K562 (cell line): Measurements from ENCODE around the gene EYA3. TPM values are rescaled to one million over a fixed set of nuclear protein-coding genes. Genes with fewer than 3 reads are reported as not detected.
A peak's percentile ranks its signal among the peaks of the same experiment; 100 is the strongest.

ENCODE experiments used
- ATAC-seq: fragments of 200-7000 bp; cut with Tn5 transposase; 3 replicates; pipeline ENCODE4 v1.9.1; 2020; ENCODE audit warnings: moderate library complexity
- BruUV-seq: library from RNA; stranded (reverse); fragments of 400-500 nt; replicated peaks from 2 replicates; lab custom pipeline; 2021; lab: Mats Ljungman, UMichigan
- CTCF ChIA-PET: fragments of 300-600 bp; formaldehyde crosslinking; extraction: SDS; loops from one replicate; lab custom pipeline; 2021; ENCODE audit warnings: low intra/inter-chr PET ratio; lab: Yijun Ruan, JAX
- POLR2A ChIA-PET: fragments of 300-600, 350-650 bp; sonication (Branson Sonifier 250); formaldehyde crosslinking; extraction: SDS; loops from one replicate; lab custom pipeline; 2021; ENCODE audit warnings: antibody characterized with exemption, inconsistent platforms; lab: Yijun Ruan, JAX
- DNase-seq, 4 experiments: peaks; one replicate each; pipeline versions ENCODE4 v3.0.0 to v3.0.0-alpha.2; 2011 to 2018; ENCODE audit warnings: low spot score in 3 of 4, mixed read lengths in 3 of 4; ENCODE audit errors: extremely low read depth in 1 of 4
- FAIRE-seq: peaks from 2 replicates; lab custom pipeline; 2011; peaks lifted over from hg19 to GRCh38; lab: Jason Lieb, UNC
- H2AFZ ChIP-seq: 2 replicates; pipeline ENCODE4 v1.6.0; 2011; ENCODE audit warnings: low read depth, low read length, control low read depth, inconsistent platforms
- H3K27ac ChIP-seq: fragments of 200-600 bp; 3 replicates; pipeline ENCODE4 v1.8.0; 2011; ENCODE audit warnings: low read depth, mild to moderate bottlenecking, control low read depth, inconsistent platforms, low read length, moderate library complexity, mixed read lengths; ENCODE audit errors: extremely low read depth
- H3K27me3 ChIP-seq, 2 experiments: fragments of 300-600 bp in 1 of 2; 2 replicates in 1 of 2; 3 replicates in 1 of 2; pipeline versions ENCODE4 v1.6.0 to v1.8.0; 2011; ENCODE audit warnings: inconsistent platforms in 2 of 2, low read length in 2 of 2, mild to moderate bottlenecking in 1 of 2, mixed read lengths in 1 of 2, moderate library complexity in 1 of 2; ENCODE audit not compliant: control insufficient read depth in 2 of 2, insufficient read depth in 2 of 2
- H3K36me3 ChIP-seq: fragments of 300-600 bp; 3 replicates; pipeline ENCODE4 v1.8.0; 2011; ENCODE audit warnings: mild to moderate bottlenecking, low read length, inconsistent platforms; ENCODE audit not compliant: control insufficient read depth, insufficient read depth
- H3K4me1 ChIP-seq, 2 experiments: fragments of 200-600 bp in 1 of 2; replicated peaks in 1 of 2; 2 replicates in 1 of 2; 3 replicates in 1 of 2; pipeline versions ENCODE4 v1.5.1 to v1.8.0; 2011; ENCODE audit warnings: inconsistent platforms in 2 of 2, low read length in 2 of 2, mild to moderate bottlenecking in 1 of 2, mixed read lengths in 1 of 2, moderate library complexity in 1 of 2; ENCODE audit not compliant: control insufficient read depth in 2 of 2, insufficient read depth in 2 of 2
- H3K4me2 ChIP-seq: 2 replicates; pipeline ENCODE4 v1.6.1; 2011; ENCODE audit warnings: low read length, control low read depth, inconsistent platforms, mixed read lengths; ENCODE audit not compliant: insufficient read depth
- H3K4me3 ChIP-seq: fragments of 200-600 bp; sonication (generic), shearing (Covaris generic); 2 replicates; pipeline ENCODE4 v1.5.1; 2016; ENCODE audit warnings: control low read depth, inconsistent platforms
- H3K79me2 ChIP-seq: fragments of 200-600 bp; 3 replicates; pipeline ENCODE4 v1.8.0; 2011; ENCODE audit warnings: low read length, inconsistent platforms; ENCODE audit not compliant: control insufficient read depth, insufficient read depth
- H3K9ac ChIP-seq, 2 experiments: 2 replicates each; pipeline versions ENCODE4 v1.6.0 to v1.6.1; 2011; ENCODE audit warnings: low read depth in 2 of 2, low read length in 2 of 2, control low read depth in 1 of 2, inconsistent platforms in 1 of 2, mild to moderate bottlenecking in 1 of 2, mixed read lengths in 1 of 2; ENCODE audit not compliant: insufficient read depth in 1 of 2
- H3K9me1 ChIP-seq: one replicate; pipeline ENCODE4 v1.6.0; 2011; ENCODE audit warnings: inconsistent platforms, mild to moderate bottlenecking, low read length, moderate library complexity; ENCODE audit not compliant: control insufficient read depth, insufficient read depth
- H3K9me3 ChIP-seq: replicated peaks from 2 replicates; pipeline ENCODE4 v1.5.1; 2011; ENCODE audit warnings: low read depth, low read length, inconsistent platforms; ENCODE audit not compliant: control insufficient read depth, insufficient read depth
- H4K20me1 ChIP-seq: replicated peaks from 2 replicates; pipeline ENCODE4 v1.6.1; 2011; ENCODE audit warnings: low read length, inconsistent platforms, mixed read lengths; ENCODE audit not compliant: control insufficient read depth, insufficient read depth
- CCNT2 ChIP-seq: IDR thresholded peaks from 2 replicates; pipeline ENCODE4 v1.6.1; 2011; ENCODE audit warnings: borderline replicate concordance, low read depth, mild to moderate bottlenecking, moderate library complexity, mixed read lengths, low read length; ENCODE audit not compliant: insufficient read length; ENCODE audit errors: extremely low read depth
- DIDO1 ChIP-seq: fragments of 450-650 bp; IDR thresholded peaks from 2 replicates; pipeline ENCODE4 v1.6.1; 2016; ENCODE audit warnings: low read depth, missing biosample characterization, missing genetic modification characterization
- GABPB1 ChIP-seq: sonication (generic); formaldehyde crosslinking; IDR thresholded peaks from 2 replicates; pipeline ENCODE4 v1.8.0; 2022; ENCODE audit warnings: mild to moderate bottlenecking, missing genetic modification reagents
- HIVEP1 ChIP-seq: fragments of 250-450 bp; sonication (Bioruptor Pico); IDR thresholded peaks from 2 replicates; pipeline ENCODE4 v1.4.0; 2020; ENCODE audit warnings: mild to moderate bottlenecking
- HMG20A ChIP-seq: fragments of 450-650 bp; formaldehyde crosslinking; conservative IDR thresholded peaks from 2 replicates; pipeline ENCODE4 v1.4.0; 2020; ENCODE audit warnings: mild to moderate bottlenecking, mixed read lengths
- KAT7 ChIP-seq: sonication (generic); formaldehyde crosslinking; IDR thresholded peaks from 2 replicates; pipeline ENCODE4 v1.8.0; 2022; ENCODE audit warnings: missing genetic modification reagents, mild to moderate bottlenecking, borderline replicate concordance
- MAFK ChIP-seq: IDR thresholded peaks from 2 replicates; pipeline ENCODE4 v1.6.1; 2011; ENCODE audit warnings: low read length, improper control_type of control experiment
- MEF2D ChIP-seq: conservative IDR thresholded peaks from 2 replicates; pipeline ENCODE4 v1.6.1; 2016; ENCODE audit warnings: low read depth, missing genetic modification characterization, missing compliant biosample characterization
- NONO ChIP-seq, 2 experiments: fragments of 200-400 bp in 1 of 2; fragments of 450-650 bp in 1 of 2; formaldehyde crosslinking in 1 of 2; IDR thresholded peaks; 2 replicates each; pipeline ENCODE4 v1.6.1; 2017; ENCODE audit warnings: low read depth in 2 of 2, mild to moderate bottlenecking in 2 of 2, moderate library complexity in 2 of 2, low read length in 1 of 2
- RAD51 ChIP-seq: fragments of 450-650 bp; IDR thresholded peaks from 2 replicates; pipeline ENCODE4 v1.7.1; 2016; ENCODE audit warnings: low read depth, mild to moderate bottlenecking, borderline replicate concordance
- TFAM ChIP-seq: fragments of 250-450 bp; sonication (Bioruptor Pico); conservative IDR thresholded peaks from 2 replicates; pipeline ENCODE4 v1.5.0; 2021; ENCODE audit warnings: mild to moderate bottlenecking, moderate library complexity
- TOE1 ChIP-seq, 2 experiments: fragments of 450-650 bp in 1 of 2; sonication (generic) in 1 of 2; formaldehyde crosslinking in 1 of 2; IDR thresholded peaks; 2 replicates each; pipeline versions ENCODE4 v1.7.1 to v1.8.0; 2016 to 2022; ENCODE audit warnings: borderline replicate concordance in 2 of 2, mild to moderate bottlenecking in 2 of 2, antibody characterized with exemption in 1 of 2, inconsistent platforms in 1 of 2, low read depth in 1 of 2, missing genetic modification reagents in 1 of 2, moderate library complexity in 1 of 2
- ZNF140 ChIP-seq: fragments of 250-450 bp; sonication (Bioruptor Pico); IDR thresholded peaks from 2 replicates; pipeline ENCODE4 v1.8.0; 2021; ENCODE audit warnings: moderate library complexity, mild to moderate bottlenecking, inconsistent platforms
- ZNF695 ChIP-seq: fragments of 450-650 bp; formaldehyde crosslinking; IDR thresholded peaks from 2 replicates; pipeline ENCODE4 v1.4.0; 2020; ENCODE audit warnings: mild to moderate bottlenecking, moderate library complexity
- WGBS: fragments of 100-300 bp; shearing (Covaris generic); methylation state at CpG from one replicate; pipeline ENCODE4 v1.1.6; 2016; ENCODE audit warnings: low coverage, mixed read lengths; ENCODE audit not compliant: insufficient coverage; ENCODE audit errors: missing lambda C conversion rate; 5-methylcytosine and 5-hydroxymethylcytosine counted together
- in situ Hi-C: fragments of 300-500 bp; cut with MboI; formaldehyde crosslinking; loops from 4 replicates; pipeline ENCODE4 v1.15.0; 2018; ENCODE audit warnings: inconsistent platforms, mixed read lengths
- intact Hi-C: fragments of 100-400 bp; cut with micrococcal nuclease; formaldehyde crosslinking; loops from 2 replicates; pipeline ENCODE4 v1.14.2; 2022
- polyA plus RNA-seq, 8 experiments: library from polyadenylated mRNA; depleted of rRNA in 4 of 8; stranded (reverse) in 5 of 8; unstranded in 3 of 8; fragments of >200 nt; fragmentation: Nextera tagmentation in 2 of 8; fragmentation: Illumina TruSeq in 1 of 8; extraction: Ambion mirVana in 2 of 8; extraction: Trizol in 1 of 8; gene quantifications; 2 replicates each; pipeline versions ENCODE4 v1.2.1 to v1.2.3, GENCODE V29; 2011 to 2014; ENCODE audit warnings: inconsistent platforms in 1 of 8, missing spikeins in 1 of 8
- total RNA-seq, 7 experiments: library from RNA; depleted of rRNA in 6 of 7; stranded (reverse); fragments of >200 nt in 6 of 7; fragmentation: Illumina TruSeq in 2 of 7; extraction: Trizol in 2 of 7; gene quantifications; 2 replicates each; pipeline versions ENCODE4 v1.2.1 to v1.2.3, GENCODE V29; 2011 to 2021; ENCODE audit warnings: low replicate concordance in 1 of 7
- TF ChIP-seq, protein P1 (sequence below): fragments of 150-350 bp; conservative IDR thresholded peaks from 2 replicates; pipeline ENCODE4 v1.6.1; 2014; ENCODE audit warnings: low read length
- TF ChIP-seq, protein P2 (sequence below): fragments of 450-650 bp; formaldehyde crosslinking; IDR thresholded peaks from 2 replicates; pipeline ENCODE4 v1.4.0; 2020; ENCODE audit warnings: mild to moderate bottlenecking, mixed read lengths
- TF ChIP-seq, protein P3 (sequence below), 2 experiments: fragments of 450-650 bp; conservative IDR thresholded peaks; 2 replicates each; pipeline ENCODE4 v1.6.1; 2017; ENCODE audit warnings: mild to moderate bottlenecking in 2 of 2, moderate library complexity in 2 of 2

The EYA3 gene
- total and polyA plus RNA-seq, 9 of the 15 experiments (the other 6 are each of a cell fraction or from before 2014, with no cell fraction given) = 21.7 to 64.0 (median 43.6) TPM

DNA sequence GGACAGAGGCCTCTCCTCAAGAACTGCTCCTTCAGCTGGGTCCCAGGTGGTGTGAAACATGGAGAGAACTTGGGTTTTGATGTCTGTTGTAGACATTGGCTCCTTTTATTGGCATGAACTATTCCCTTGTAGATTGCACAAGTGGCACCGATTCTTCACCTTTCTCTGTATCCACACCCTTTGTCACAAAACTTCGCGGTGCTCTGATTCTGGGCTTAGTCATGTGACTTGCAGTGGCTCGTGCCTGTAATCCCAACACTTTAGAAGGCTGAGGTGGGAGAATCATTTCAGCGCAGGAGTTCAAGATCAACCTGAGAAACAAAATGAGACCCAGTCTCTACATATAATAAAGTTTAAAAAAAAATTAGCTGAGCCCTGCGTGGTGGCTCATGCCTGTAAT lies 42.5 kb upstream of the EYA3 start:
- ATAC-seq (no peak), FAIRE-seq (no peak), DNase-seq (no peak)
- WGBS = 31% methylated on average over 6 of the region's 6 CpGs
- Histone ChIP-seq H3K79me2 (no peaks in the 10 kb centered on the region), H3K27ac (no peak overlapping the region), H3K4me3 (no peak overlapping the region), H4K20me1 (no peaks in the 10 kb centered on the region), H3K4me2 (no peak overlapping the region), H3K4me1 (peaks cover 9 to 24% of the 10 kb centered on the region in 2 experiments; a peak in 4 of 5 replicates), H3K36me3 (no peaks in the 10 kb centered on the region), H3K9ac (no peak overlapping the region), H3K9me1 (no peaks in the 10 kb centered on the region), H2AFZ (no peak overlapping the region), H3K9me3 (no peaks in the 10 kb centered on the region), H3K27me3 (no peaks in the 10 kb centered on the region; a peak in 1 of 5 replicates)
- in situ Hi-C loops (no loop called here), intact Hi-C loops (no loop called here)
- POLR2A ChIA-PET = no interaction called here
- CTCF ChIA-PET = no interaction called here
- BruUV-seq = no TSS peak
- no peak for TF ChIP-seq KAT7 (CRISPR knock-in tag)
- TF ChIP-seq, protein P1, sequence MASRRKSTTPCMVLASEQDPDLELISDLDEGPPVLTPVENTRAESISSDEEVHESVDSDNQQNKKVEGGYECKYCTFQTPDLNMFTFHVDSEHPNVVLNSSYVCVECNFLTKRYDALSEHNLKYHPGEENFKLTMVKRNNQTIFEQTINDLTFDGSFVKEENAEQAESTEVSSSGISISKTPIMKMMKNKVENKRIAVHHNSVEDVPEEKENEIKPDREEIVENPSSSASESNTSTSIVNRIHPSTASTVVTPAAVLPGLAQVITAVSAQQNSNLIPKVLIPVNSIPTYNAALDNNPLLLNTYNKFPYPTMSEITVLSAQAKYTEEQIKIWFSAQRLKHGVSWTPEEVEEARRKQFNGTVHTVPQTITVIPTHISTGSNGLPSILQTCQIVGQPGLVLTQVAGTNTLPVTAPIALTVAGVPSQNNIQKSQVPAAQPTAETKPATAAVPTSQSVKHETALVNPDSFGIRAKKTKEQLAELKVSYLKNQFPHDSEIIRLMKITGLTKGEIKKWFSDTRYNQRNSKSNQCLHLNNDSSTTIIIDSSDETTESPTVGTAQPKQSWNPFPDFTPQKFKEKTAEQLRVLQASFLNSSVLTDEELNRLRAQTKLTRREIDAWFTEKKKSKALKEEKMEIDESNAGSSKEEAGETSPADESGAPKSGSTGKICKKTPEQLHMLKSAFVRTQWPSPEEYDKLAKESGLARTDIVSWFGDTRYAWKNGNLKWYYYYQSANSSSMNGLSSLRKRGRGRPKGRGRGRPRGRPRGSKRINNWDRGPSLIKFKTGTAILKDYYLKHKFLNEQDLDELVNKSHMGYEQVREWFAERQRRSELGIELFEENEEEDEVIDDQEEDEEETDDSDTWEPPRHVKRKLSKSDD = no peak
- TF ChIP-seq HMG20A = no peak
- TF ChIP-seq HIVEP1 (CRISPR knock-in tag) = no peak
- TF ChIP-seq CCNT2 = no peak
- no peak for TF ChIP-seq MEF2D (tag)
- TF ChIP-seq ZNF695 (CRISPR knock-in tag) = no peak
- TF ChIP-seq, protein P2, sequence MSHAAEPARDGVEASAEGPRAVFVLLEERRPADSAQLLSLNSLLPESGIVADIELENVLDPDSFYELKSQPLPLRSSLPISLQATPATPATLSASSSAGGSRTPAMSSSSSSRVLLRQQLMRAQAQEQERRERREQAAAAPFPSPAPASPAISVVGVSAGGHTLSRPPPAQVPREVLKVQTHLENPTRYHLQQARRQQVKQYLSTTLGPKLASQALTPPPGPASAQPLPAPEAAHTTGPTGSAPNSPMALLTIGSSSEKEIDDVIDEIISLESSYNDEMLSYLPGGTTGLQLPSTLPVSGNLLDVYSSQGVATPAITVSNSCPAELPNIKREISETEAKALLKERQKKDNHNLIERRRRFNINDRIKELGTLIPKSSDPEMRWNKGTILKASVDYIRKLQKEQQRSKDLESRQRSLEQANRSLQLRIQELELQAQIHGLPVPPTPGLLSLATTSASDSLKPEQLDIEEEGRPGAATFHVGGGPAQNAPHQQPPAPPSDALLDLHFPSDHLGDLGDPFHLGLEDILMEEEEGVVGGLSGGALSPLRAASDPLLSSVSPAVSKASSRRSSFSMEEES = peak; percentile 86
- no peak for TF ChIP-seq ZNF140 (CRISPR knock-in tag)
- TF ChIP-seq NONO (IDR thresholded peaks at IDR 0.05; ENCODE audit: low read depth in 2 of 2, low read length in 1 of 2) = no peak
- TF ChIP-seq GABPB1 (CRISPR knock-in tag) = no peak
- TF ChIP-seq DIDO1 (tag) = no peak
- TF ChIP-seq TOE1 (IDR thresholded peaks at IDR 0.05; ENCODE audit: borderline replicate concordance) = peak; percentile 42; the same call in 1 of the 2 replicates
- no peak for TF ChIP-seq TOE1 (CRISPR knock-in tag; IDR thresholded peaks at IDR 0.05; ENCODE audit: borderline replicate concordance, low read depth)
- no peak for TF ChIP-seq MAFK
- TF ChIP-seq, protein P3, sequence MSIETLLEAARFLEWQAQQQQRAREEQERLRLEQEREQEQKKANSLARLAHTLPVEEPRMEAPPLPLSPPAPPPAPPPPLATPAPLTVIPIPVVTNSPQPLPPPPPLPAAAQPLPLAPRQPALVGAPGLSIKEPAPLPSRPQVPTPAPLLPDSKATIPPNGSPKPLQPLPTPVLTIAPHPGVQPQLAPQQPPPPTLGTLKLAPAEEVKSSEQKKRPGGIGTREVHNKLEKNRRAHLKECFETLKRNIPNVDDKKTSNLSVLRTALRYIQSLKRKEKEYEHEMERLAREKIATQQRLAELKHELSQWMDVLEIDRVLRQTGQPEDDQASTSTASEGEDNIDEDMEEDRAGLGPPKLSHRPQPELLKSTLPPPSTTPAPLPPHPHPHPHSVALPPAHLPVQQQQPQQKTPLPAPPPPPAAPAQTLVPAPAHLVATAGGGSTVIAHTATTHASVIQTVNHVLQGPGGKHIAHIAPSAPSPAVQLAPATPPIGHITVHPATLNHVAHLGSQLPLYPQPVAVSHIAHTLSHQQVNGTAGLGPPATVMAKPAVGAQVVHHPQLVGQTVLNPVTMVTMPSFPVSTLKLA (conservative IDR thresholded peaks at IDR 0.05) = no peak
- TF ChIP-seq RAD51 = peak; percentile 56
- no peak for TF ChIP-seq TFAM (CRISPR knock-in tag)
